Esophagus muscularis mucosa (tissue), 4 donors: ENCODE results near the gene HOXB5.

Experiments
- CTCF ChIP-seq, 3 experiments: fragments of 200-600 bp in 2 of 3; fragments of 450-650 bp in 1 of 3; sonication (generic) in 2 of 3; IDR thresholded peaks; one replicate each; pipeline ENCODE4 v1.5.1; 2017 to 2019; ENCODE audit warnings: antibody characterized with exemption in 3 of 3, mild to moderate bottlenecking in 2 of 3, moderate library complexity in 1 of 3
- EP300 ChIP-seq: sonication (generic); formaldehyde crosslinking; IDR thresholded peaks from one replicate; pipeline ENCODE4 v1.6.1; 2017; ENCODE audit warnings: antibody characterized with exemption
- POLR2A ChIP-seq: fragments of 450-650 bp; IDR thresholded peaks from one replicate; pipeline ENCODE4 v1.6.1; 2017; ENCODE audit warnings: antibody characterized with exemption, moderate library complexity, mild to moderate bottlenecking, low read depth
- POLR2AphosphoS5 ChIP-seq, 2 donors: sonication (generic); formaldehyde crosslinking; IDR thresholded peaks; one replicate each; pipeline ENCODE4 v1.6.1; 2017; ENCODE audit warnings: antibody characterized with exemption in 2 of 2

GRCh38 chr17:48558057-48558830 lies 35.3 kb downstream of the HOXB5 start:
- TF ChIP-seq CTCF (IDR thresholded peaks at IDR 0.05), result no peak
- TF ChIP-seq POLR2AphosphoS5 (IDR thresholded peaks at IDR 0.05), result no peak
- no peak for TF ChIP-seq POLR2A
- TF ChIP-seq EP300, result no peak
